Activated naive CD8-positive, alpha-beta T cell treated with anti-CD3 and anti-CD28 coated beads for 36 hours (primary cell): Measurements from ENCODE around the gene PCDHGB3. TPM values are rescaled to one million over a fixed set of nuclear protein-coding genes. Genes with fewer than 3 reads are reported as not detected.

ENCODE experiments used
- DNase-seq: peaks from one replicate; pipeline ENCODE4 v3.0.0; 2021
- H3K27ac Mint-ChIP-seq: one replicate; pipeline ENCODE4 v1.8.0; 2022; ENCODE audit warnings: mild to moderate bottlenecking, moderate library complexity, mixed read lengths
- H3K27me3 Mint-ChIP-seq: one replicate; pipeline ENCODE4 v1.8.0; 2022; ENCODE audit warnings: mild to moderate bottlenecking, mixed read lengths
- H3K36me3 Mint-ChIP-seq: one replicate; pipeline ENCODE4 v1.8.0; 2021; ENCODE audit warnings: mild to moderate bottlenecking, mixed read lengths
- H3K4me1 Mint-ChIP-seq: one replicate; pipeline ENCODE4 v1.8.0; 2021; ENCODE audit warnings: mixed read lengths
- H3K4me3 Mint-ChIP-seq: one replicate; pipeline ENCODE4 v1.8.0; 2022; ENCODE audit warnings: mild to moderate bottlenecking, moderate library complexity, mixed read lengths
- H3K9me3 Mint-ChIP-seq: one replicate; pipeline ENCODE4 v1.8.0; 2022; ENCODE audit warnings: mixed read lengths
- total RNA-seq, 2 experiments: library from RNA; stranded (reverse); gene quantifications; one replicate each; pipeline ENCODE4 v1.2.3, GENCODE V29; 2021

Gene PCDHGB3
- total RNA-seq, 2 experiments from 2014 or later, result not detected

GRCh38 chr5:141349917-141350619 is 20.0 kb upstream of the PCDHGB3 start, which contains the start of gene PCDHGB1:
PCDHGB1 (plus strand) TSS chr5:141350099; CDS start chr5:141350261, 162 bp downstream.
- H3K36me3 Mint-ChIP-seq, result peaks cover 16% of the 10 kb centered on the region
- no peak for DNase-seq
- peaks cover 19% of the 10 kb centered on the region for H3K9me3 Mint-ChIP-seq
- H3K27me3 Mint-ChIP-seq, result peaks cover 85% of the 10 kb centered on the region
- no peak within 1 kb of the TSS for H3K27ac Mint-ChIP-seq
- peak within 1 kb of the TSS; percentile 26 for H3K4me3 Mint-ChIP-seq
- H3K4me1 Mint-ChIP-seq, result no peaks in the 10 kb centered on the region

GRCh38 chr5:141351591-141351990 is 18.5 kb upstream of the PCDHGB3 start:
- H3K9me3 Mint-ChIP-seq, result peaks cover 25% of the 10 kb centered on the region
- H3K4me1 Mint-ChIP-seq, result no peaks in the 10 kb centered on the region
- DNase-seq, result no peak
- no peak overlapping the region for H3K27ac Mint-ChIP-seq
- H3K27me3 Mint-ChIP-seq, result peaks cover 88% of the 10 kb centered on the region
- H3K4me3 Mint-ChIP-seq, result no peak overlapping the region
- peaks cover 17% of the 10 kb centered on the region for H3K36me3 Mint-ChIP-seq

- no peak within 1 kb of the TSS for H3K4me3 Mint-ChIP-seq
- no peak for DNase-seq
- H3K36me3 Mint-ChIP-seq, result peaks cover 20% of the 10 kb centered on the region
- H3K9me3 Mint-ChIP-seq, result peaks cover 33% of the 10 kb centered on the region
- H3K27me3 Mint-ChIP-seq, result peaks cover 91% of the 10 kb centered on the region
- no peak within 1 kb of the TSS for H3K27ac Mint-ChIP-seq
- H3K4me1 Mint-ChIP-seq, result peaks cover 2% of the 10 kb centered on the region
These were observed 15.1 kb upstream of the PCDHGB3 start, which contains the start of gene PCDHGA4 for GRCh38 chr5:141354900-141355469. PCDHGA4 (plus strand) TSS chr5:141355021; CDS start chr5:141355108, 87 bp downstream.

- H3K4me3 Mint-ChIP-seq, result no peak overlapping the region
- peaks cover 91% of the 10 kb centered on the region for H3K27me3 Mint-ChIP-seq
- H3K36me3 Mint-ChIP-seq, result peaks cover 18% of the 10 kb centered on the region
- DNase-seq, result no peak
- peaks cover 37% of the 10 kb centered on the region for H3K9me3 Mint-ChIP-seq
- no peak overlapping the region for H3K27ac Mint-ChIP-seq
- peaks cover 3% of the 10 kb centered on the region for H3K4me1 Mint-ChIP-seq
These were observed 14.4 kb upstream of the PCDHGB3 start for GRCh38 chr5:141355641-141356040.

GRCh38 chr5:141356133-141356532 is 13.9 kb upstream of the PCDHGB3 start:
- peaks cover 23% of the 10 kb centered on the region for H3K36me3 Mint-ChIP-seq
- peaks cover 5% of the 10 kb centered on the region for H3K4me1 Mint-ChIP-seq
- H3K4me3 Mint-ChIP-seq, result no peak overlapping the region
- no peak for DNase-seq
- H3K27ac Mint-ChIP-seq, result no peak overlapping the region
- H3K9me3 Mint-ChIP-seq, result peaks cover 42% of the 10 kb centered on the region
- peaks cover 91% of the 10 kb centered on the region for H3K27me3 Mint-ChIP-seq

- Mint-ChIP-seq H3K27ac (no peak overlapping the region), H3K4me1 (peaks cover 5% of the 10 kb centered on the region), H3K9me3 (peaks cover 44% of the 10 kb centered on the region), H3K36me3 (peaks cover 27% of the 10 kb centered on the region), H3K27me3 (peaks cover 90% of the 10 kb centered on the region), H3K4me3 (no peak overlapping the region)
- no peak for DNase-seq
These were observed 13.1 kb upstream of the PCDHGB3 start for GRCh38 chr5:141356950-141357349.

GRCh38 chr5:141359790-141360426 is 10.1 kb upstream of the PCDHGB3 start, which contains the start of gene PCDHGB2:
PCDHGB2 (plus strand) TSS chr5:141359994; CDS start chr5:141360136, 142 bp downstream.
- DNase-seq, result no peak
- peaks cover 93% of the 10 kb centered on the region for H3K27me3 Mint-ChIP-seq
- H3K9me3 Mint-ChIP-seq, result peaks cover 49% of the 10 kb centered on the region
- peak within 1 kb of the TSS; percentile 75 for H3K4me3 Mint-ChIP-seq
- H3K36me3 Mint-ChIP-seq, result peaks cover 36% of the 10 kb centered on the region
- H3K27ac Mint-ChIP-seq, result peak within 1 kb of the TSS; percentile 3
- peaks cover 5% of the 10 kb centered on the region for H3K4me1 Mint-ChIP-seq

- no peak for DNase-seq
- no peak overlapping the region for H3K27ac Mint-ChIP-seq
- peaks cover 5% of the 10 kb centered on the region for H3K4me1 Mint-ChIP-seq
- peaks cover 53% of the 10 kb centered on the region for H3K9me3 Mint-ChIP-seq
- H3K36me3 Mint-ChIP-seq, result peaks cover 40% of the 10 kb centered on the region
- H3K4me3 Mint-ChIP-seq, result no peak overlapping the region
- peaks cover 93% of the 10 kb centered on the region for H3K27me3 Mint-ChIP-seq
These were observed 9.4 kb upstream of the PCDHGB3 start for GRCh38 chr5:141360685-141361084.

- H3K9me3 Mint-ChIP-seq, result peaks cover 44% of the 10 kb centered on the region
- H3K4me3 Mint-ChIP-seq, result no peak overlapping the region
- H3K27me3 Mint-ChIP-seq, result peaks cover 92% of the 10 kb centered on the region
- peaks cover 5% of the 10 kb centered on the region for H3K4me1 Mint-ChIP-seq
- peaks cover 41% of the 10 kb centered on the region for H3K36me3 Mint-ChIP-seq
- no peak for DNase-seq
- no peak overlapping the region for H3K27ac Mint-ChIP-seq
These were observed 7.3 kb upstream of the PCDHGB3 start for GRCh38 chr5:141362719-141363118.

GRCh38 chr5:141363952-141364660 is 5.9 kb upstream of the PCDHGB3 start, which contains the start of gene PCDHGA5:
PCDHGA5 (plus strand) TSS chr5:141364162; CDS start chr5:141364331, 169 bp downstream.
- Mint-ChIP-seq H3K4me1 (peaks cover 5% of the 10 kb centered on the region), H3K4me3 (no peak within 1 kb of the TSS), H3K9me3 (peaks cover 39% of the 10 kb centered on the region), H3K36me3 (peaks cover 37% of the 10 kb centered on the region), H3K27ac (no peak within 1 kb of the TSS), H3K27me3 (peaks cover 93% of the 10 kb centered on the region)
- no peak for DNase-seq

- no peak overlapping the region for H3K4me3 Mint-ChIP-seq
- peaks cover 92% of the 10 kb centered on the region for H3K27me3 Mint-ChIP-seq
- peaks cover 31% of the 10 kb centered on the region for H3K9me3 Mint-ChIP-seq
- DNase-seq, result no peak
- no peak overlapping the region for H3K27ac Mint-ChIP-seq
- peaks cover 4% of the 10 kb centered on the region for H3K4me1 Mint-ChIP-seq
- H3K36me3 Mint-ChIP-seq, result peaks cover 28% of the 10 kb centered on the region
These were observed 3.8 kb upstream of the PCDHGB3 start for GRCh38 chr5:141366016-141366896.

GRCh38 chr5:141371572-141372475 is 1.8 kb downstream of the PCDHGB3 start:
- Mint-ChIP-seq H3K27ac (no peak overlapping the region), H3K4me1 (peaks cover 4% of the 10 kb centered on the region), H3K9me3 (peaks cover 32% of the 10 kb centered on the region), H3K27me3 (peaks cover 90% of the 10 kb centered on the region), H3K36me3 (peaks cover 20% of the 10 kb centered on the region), H3K4me3 (no peak overlapping the region)
- DNase-seq, result no peak

- H3K27me3 Mint-ChIP-seq, result peaks cover 86% of the 10 kb centered on the region
- H3K36me3 Mint-ChIP-seq, result peaks cover 25% of the 10 kb centered on the region
- DNase-seq, result no peak
- H3K27ac Mint-ChIP-seq, result no peak within 1 kb of the TSS
- H3K4me1 Mint-ChIP-seq, result peaks cover 4% of the 10 kb centered on the region
- H3K4me3 Mint-ChIP-seq, result no peak within 1 kb of the TSS
- H3K9me3 Mint-ChIP-seq, result peaks cover 37% of the 10 kb centered on the region
These were observed 3.8 kb downstream of the PCDHGB3 start, which contains the start of gene PCDHGA6 for GRCh38 chr5:141373673-141374317. PCDHGA6 (plus strand) TSS chr5:141373891; CDS start chr5:141374084, 193 bp downstream.
